ENCODE results near the gene NKD1.

Gene NKD1

GRCh38 chr16:50694206-50694605, 146.0 kb downstream of the NKD1 start:
- DNase-seq (ENCODE audit: low spot score), result no peak

- DNase-seq (ENCODE audit: low spot score), result no peak
These were observed 147.1 kb downstream of the NKD1 start for GRCh38 chr16:50695017-50696000.

GRCh38 chr16:50696126-50696525, 147.9 kb downstream of the NKD1 start:
- no peak for DNase-seq (ENCODE audit: low spot score)

DNA sequence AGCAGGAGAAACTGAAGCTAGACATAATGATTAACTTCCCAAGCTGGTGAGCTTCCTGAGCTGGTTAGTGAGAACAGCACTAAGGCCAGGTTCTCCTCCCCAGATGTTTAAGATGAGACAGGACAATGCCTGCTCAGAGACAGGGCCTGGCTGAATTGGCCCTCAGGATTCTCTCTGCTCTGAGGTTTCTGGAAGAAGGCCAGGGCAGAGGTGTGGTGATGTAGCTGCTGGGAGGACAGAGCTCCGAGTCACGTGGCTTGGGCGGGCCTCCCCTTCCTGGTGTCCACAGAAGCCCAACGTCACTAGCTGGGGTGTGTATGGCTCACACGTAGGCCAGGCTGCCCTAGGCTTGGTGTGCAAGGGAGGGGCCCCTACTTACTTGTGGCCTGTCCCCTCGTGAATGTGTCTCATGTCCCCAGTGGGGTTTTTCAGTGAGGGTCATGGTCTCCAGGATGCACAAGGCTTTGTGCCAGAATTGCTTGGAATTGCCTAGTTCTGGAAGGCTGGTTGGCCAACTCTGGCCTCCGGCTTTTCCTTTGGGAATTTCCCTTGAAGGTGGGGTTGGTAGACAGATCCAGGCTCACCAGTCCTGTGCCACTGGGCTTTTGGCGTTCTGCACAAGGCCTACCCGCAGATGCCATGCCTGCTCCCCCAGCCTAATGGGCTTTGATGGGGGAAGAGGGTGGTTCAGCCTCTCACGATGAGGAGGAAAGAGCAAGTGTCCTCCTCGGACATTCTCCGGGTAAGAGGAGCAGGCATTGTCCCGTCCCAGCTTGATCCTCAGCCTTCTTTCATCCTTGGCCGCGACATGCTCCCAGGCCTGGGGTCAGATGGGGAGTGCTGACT, 148.6 kb downstream of the NKD1 start:
- peak; percentile 36 for DNase-seq (ENCODE audit: low spot score)

DNA sequence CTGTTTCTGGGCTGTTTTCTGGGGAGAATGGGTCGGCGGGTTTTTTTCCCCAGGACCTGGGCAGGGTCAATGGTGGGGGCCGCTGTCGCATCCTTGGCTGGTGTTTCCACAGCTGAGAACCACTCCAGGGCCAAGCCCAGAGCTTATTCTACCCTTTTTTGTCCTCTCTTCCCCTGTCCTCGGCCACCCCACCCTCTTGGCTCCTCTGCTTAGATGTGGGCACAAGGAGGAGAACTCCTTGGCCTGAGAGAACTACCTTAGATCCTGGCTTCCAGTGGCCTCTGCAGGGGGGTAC, 149.2 kb downstream of the NKD1 start:
- no peak for DNase-seq (ENCODE audit: low spot score)

- no peak for DNase-seq (ENCODE audit: low spot score)
These were observed 149.9 kb downstream of the NKD1 start for GRCh38 chr16:50697881-50698767.
